WTC11 (cell line): ENCODE data around the gene DNMT3A. TPM values are rescaled to one million over a fixed set of nuclear protein-coding genes. Genes with fewer than 3 reads are reported as not detected.

Source experiments
- ATAC-seq: fragments of 200-7000 bp; cut with Tn5 transposase; 2 replicates; pipeline ENCODE4 v1.10.0; 2021; ENCODE audit warnings: mild to moderate bottlenecking, moderate library complexity
- CTCF ChIA-PET: fragments of 300-600 bp; sonication (Branson Sonifier 250); formaldehyde crosslinking; loops from one replicate; lab custom pipeline; 2021; ENCODE audit warnings: antibody characterized with exemption; lab: Charles Lee
- POLR2A ChIA-PET: fragments of 350-600 bp; sonication (Branson Sonifier 250); formaldehyde crosslinking; loops from one replicate; lab custom pipeline; 2021; ENCODE audit warnings: antibody characterized with exemption; lab: Charles Lee
- DNase-seq: peaks from one replicate; pipeline ENCODE4 v3.0.0; 2021; ENCODE audit warnings: low spot score
- H3K27ac Mint-ChIP-seq: 2 replicates; pipeline ENCODE4 v1.8.0; 2021; ENCODE audit warnings: mixed read lengths
- H3K27me3 Mint-ChIP-seq: 2 replicates; pipeline ENCODE4 v1.8.0; 2021; ENCODE audit warnings: low read depth, mild to moderate bottlenecking, moderate library complexity, mixed read lengths
- H3K36me3 Mint-ChIP-seq: 2 replicates; pipeline ENCODE4 v1.8.0; 2021; ENCODE audit warnings: mixed read lengths
- H3K4me1 Mint-ChIP-seq: 2 replicates; pipeline ENCODE4 v1.8.0; 2022; ENCODE audit warnings: mixed read lengths
- H3K4me3 Mint-ChIP-seq: 2 replicates; pipeline ENCODE4 v1.8.0; 2021; ENCODE audit warnings: mild to moderate bottlenecking, moderate library complexity, mixed read lengths
- H3K9me3 Mint-ChIP-seq: 2 replicates; pipeline ENCODE4 v1.8.0; 2021; ENCODE audit warnings: mixed read lengths
- CREM ChIP-seq: sonication (generic); formaldehyde crosslinking; IDR thresholded peaks from 2 replicates; pipeline ENCODE4 v1.8.1; 2022; ENCODE audit warnings: mild to moderate bottlenecking, missing genetic modification reagents, moderate library complexity
- FOXP1 ChIP-seq: sonication (generic); formaldehyde crosslinking; IDR thresholded peaks from 2 replicates; pipeline ENCODE4 v1.8.0; 2022; ENCODE audit warnings: missing genetic modification reagents, mild to moderate bottlenecking, moderate library complexity, borderline replicate concordance
- GTF2I ChIP-seq: fragments of 250-450 bp; sonication (Bioruptor Pico); conservative IDR thresholded peaks from 2 replicates; pipeline ENCODE4 v1.4.0; 2021; ENCODE audit warnings: mild to moderate bottlenecking
- JAZF1 ChIP-seq: fragments of 250-450 bp; sonication (Bioruptor Pico); IDR thresholded peaks from 2 replicates; pipeline ENCODE4 v1.9.0; 2021; ENCODE audit warnings: moderate library complexity, mild to moderate bottlenecking, inconsistent platforms
- MXD4 ChIP-seq: fragments of 250-450 bp; sonication (Bioruptor Pico); IDR thresholded peaks from 2 replicates; pipeline ENCODE4 v1.8.0; 2021; ENCODE audit warnings: mild to moderate bottlenecking, moderate library complexity, borderline replicate concordance
- NFYB ChIP-seq: sonication (generic); formaldehyde crosslinking; conservative IDR thresholded peaks from 2 replicates; pipeline ENCODE4 v1.8.0; 2022; ENCODE audit warnings: low read depth, missing genetic modification reagents
- NR3C1 ChIP-seq: sonication (generic); formaldehyde crosslinking; conservative IDR thresholded peaks from 2 replicates; pipeline ENCODE4 v1.8.1; 2023; ENCODE audit warnings: low read depth, mild to moderate bottlenecking, missing genetic modification reagents
- PRDM15 ChIP-seq: sonication (generic); formaldehyde crosslinking; IDR thresholded peaks from 2 replicates; pipeline ENCODE4 v1.8.0; 2022; ENCODE audit warnings: missing genetic modification reagents
- STAT6 ChIP-seq: sonication (generic); formaldehyde crosslinking; conservative IDR thresholded peaks from 2 replicates; pipeline ENCODE4 v1.8.1; 2023; ENCODE audit warnings: mild to moderate bottlenecking, low read depth, missing genetic modification reagents, moderate library complexity
- ZNF138 ChIP-seq: sonication (generic); formaldehyde crosslinking; conservative IDR thresholded peaks from 2 replicates; pipeline ENCODE4 v1.8.1; 2022; ENCODE audit warnings: mild to moderate bottlenecking, moderate library complexity, missing genetic modification reagents
- ZNF263 ChIP-seq: sonication (generic); formaldehyde crosslinking; IDR thresholded peaks from 2 replicates; pipeline ENCODE4 v1.8.1; 2022; ENCODE audit warnings: low read depth, mild to moderate bottlenecking, moderate library complexity, missing genetic modification reagents
- ZNF281 ChIP-seq: sonication (generic); formaldehyde crosslinking; IDR thresholded peaks from 2 replicates; pipeline ENCODE4 v1.8.0; 2023; ENCODE audit warnings: mild to moderate bottlenecking, missing genetic modification reagents
- ZNF671 ChIP-seq: fragments of 250-450 bp; sonication (Bioruptor Pico); IDR thresholded peaks from 2 replicates; pipeline ENCODE4 v1.8.0; 2021; ENCODE audit warnings: mild to moderate bottlenecking
- total RNA-seq: library from RNA; stranded (reverse); gene quantifications from 3 replicates; pipeline ENCODE4 v1.2.3, GENCODE V29; 2021
- TF ChIP-seq, protein P1 (sequence below): fragments of 250-450 bp; sonication (Bioruptor Pico); IDR thresholded peaks from 2 replicates; pipeline ENCODE4 v1.8.0; 2021; ENCODE audit warnings: mild to moderate bottlenecking
- TF ChIP-seq, protein P2 (sequence below): sonication (generic); formaldehyde crosslinking; IDR thresholded peaks from 2 replicates; pipeline ENCODE4 v1.8.1; 2022; ENCODE audit warnings: mild to moderate bottlenecking, missing genetic modification reagents, moderate library complexity, borderline replicate concordance
- TF ChIP-seq, protein P3 (sequence below): sonication (generic); formaldehyde crosslinking; IDR thresholded peaks from 2 replicates; pipeline ENCODE4 v1.8.1; 2023; ENCODE audit warnings: mild to moderate bottlenecking, missing genetic modification reagents
- TF ChIP-seq, protein P4 (sequence below): fragments of 200-600 bp; IDR thresholded peaks from 2 replicates; pipeline ENCODE4 v1.8.0; 2022; ENCODE audit warnings: antibody characterized with exemption

Gene DNMT3A
- total RNA-seq, 1 experiment from 2014 or later = 154 TPM

DNA sequence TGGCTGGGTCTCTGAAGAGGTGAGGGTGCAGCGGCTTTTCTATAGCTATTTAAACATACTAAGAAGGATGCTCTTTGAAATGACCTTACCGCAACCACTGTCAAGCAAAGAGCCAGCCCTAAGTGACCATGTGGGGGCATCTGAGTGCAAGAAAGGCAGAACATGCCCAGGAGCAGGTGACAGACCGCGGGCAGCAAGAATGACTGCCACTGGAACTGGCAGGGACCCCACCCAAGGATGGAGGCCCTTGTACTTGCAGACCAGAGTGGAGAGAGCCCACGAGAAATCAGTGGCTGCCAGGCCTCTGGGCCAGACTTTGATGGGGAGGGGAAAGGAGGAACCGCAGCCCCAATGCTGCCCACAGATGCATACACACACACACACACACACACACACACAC lies 33.1 kb downstream of the DNMT3A start:
- no peaks in the 10 kb centered on the region for H3K27me3 Mint-ChIP-seq
- TF ChIP-seq CREM (CRISPR knock-in tag) = no peak
- no peak for TF ChIP-seq JAZF1
- TF ChIP-seq STAT6 (CRISPR knock-in tag) = no peak
- no peak for TF ChIP-seq PRDM15 (CRISPR knock-in tag)
- TF ChIP-seq NFYB (CRISPR knock-in tag) = no peak
- no peak for TF ChIP-seq NR3C1 (CRISPR knock-in tag)
- TF ChIP-seq, protein P1, sequence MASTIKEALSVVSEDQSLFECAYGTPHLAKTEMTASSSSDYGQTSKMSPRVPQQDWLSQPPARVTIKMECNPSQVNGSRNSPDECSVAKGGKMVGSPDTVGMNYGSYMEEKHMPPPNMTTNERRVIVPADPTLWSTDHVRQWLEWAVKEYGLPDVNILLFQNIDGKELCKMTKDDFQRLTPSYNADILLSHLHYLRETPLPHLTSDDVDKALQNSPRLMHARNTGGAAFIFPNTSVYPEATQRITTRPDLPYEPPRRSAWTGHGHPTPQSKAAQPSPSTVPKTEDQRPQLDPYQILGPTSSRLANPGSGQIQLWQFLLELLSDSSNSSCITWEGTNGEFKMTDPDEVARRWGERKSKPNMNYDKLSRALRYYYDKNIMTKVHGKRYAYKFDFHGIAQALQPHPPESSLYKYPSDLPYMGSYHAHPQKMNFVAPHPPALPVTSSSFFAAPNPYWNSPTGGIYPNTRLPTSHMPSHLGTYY = no peak
- TF ChIP-seq ZNF671 = no peak
- no peak for TF ChIP-seq ZNF263 (CRISPR knock-in tag)
- POLR2A ChIA-PET = no interaction called here
- no peaks in the 10 kb centered on the region for H3K9me3 Mint-ChIP-seq
- no peak for DNase-seq
- no peak overlapping the region for H3K4me3 Mint-ChIP-seq
- ATAC-seq = no peak
- CTCF ChIA-PET = interaction anchor here (1.4 to 5.2 kb wide), 10 partner anchors 14 to 356 kb away, joined by 4 to 64 read pairs (median 9); no protein-coding TSS in a partner anchor
- no peaks in the 10 kb centered on the region for H3K36me3 Mint-ChIP-seq
- H3K4me1 Mint-ChIP-seq = peaks cover 61% of the 10 kb centered on the region
- H3K27ac Mint-ChIP-seq = no peak overlapping the region

DNA sequence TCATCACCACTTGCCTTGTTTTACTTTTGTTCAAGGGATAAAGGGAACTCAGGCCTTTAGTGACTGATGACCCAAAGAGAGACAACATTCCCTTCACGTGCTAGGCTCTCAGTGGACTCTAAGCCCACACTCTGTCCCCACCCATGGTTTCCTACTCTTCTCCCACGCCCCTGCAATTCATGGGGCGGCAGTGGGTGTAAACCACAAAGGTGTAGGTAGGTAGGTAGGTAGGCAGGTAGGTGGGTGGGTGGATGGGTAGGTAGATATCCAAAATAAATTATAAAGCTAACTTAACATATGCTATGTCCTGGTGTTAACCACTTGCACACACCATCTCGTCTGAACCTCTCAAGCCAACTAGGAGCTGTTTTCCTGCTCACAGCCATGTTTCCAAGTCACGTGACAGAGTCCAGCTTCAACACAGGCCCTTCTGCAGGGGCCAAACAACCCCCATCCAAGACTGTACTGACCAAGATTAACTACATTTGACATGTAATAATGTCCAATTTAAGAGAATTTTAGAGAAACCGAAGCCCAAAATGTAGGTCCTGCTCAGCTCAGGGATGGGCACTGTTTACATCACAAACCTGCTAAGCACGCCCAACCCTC lies 33.7 kb downstream of the DNMT3A start:
- H3K27me3 Mint-ChIP-seq = no peaks in the 10 kb centered on the region
- H3K4me1 Mint-ChIP-seq = peaks cover 57% of the 10 kb centered on the region
- no peak overlapping the region for H3K4me3 Mint-ChIP-seq
- TF ChIP-seq, protein P2, sequence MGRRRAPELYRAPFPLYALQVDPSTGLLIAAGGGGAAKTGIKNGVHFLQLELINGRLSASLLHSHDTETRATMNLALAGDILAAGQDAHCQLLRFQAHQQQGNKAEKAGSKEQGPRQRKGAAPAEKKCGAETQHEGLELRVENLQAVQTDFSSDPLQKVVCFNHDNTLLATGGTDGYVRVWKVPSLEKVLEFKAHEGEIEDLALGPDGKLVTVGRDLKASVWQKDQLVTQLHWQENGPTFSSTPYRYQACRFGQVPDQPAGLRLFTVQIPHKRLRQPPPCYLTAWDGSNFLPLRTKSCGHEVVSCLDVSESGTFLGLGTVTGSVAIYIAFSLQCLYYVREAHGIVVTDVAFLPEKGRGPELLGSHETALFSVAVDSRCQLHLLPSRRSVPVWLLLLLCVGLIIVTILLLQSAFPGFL (CRISPR knock-in tag) = no peak
- TF ChIP-seq FOXP1 (no peak), GTF2I (CRISPR knock-in tag) (no peak), ZNF281 (no peak), MXD4 (CRISPR knock-in tag) (no peak), ZNF138 (no peak)
- TF ChIP-seq, protein P3, sequence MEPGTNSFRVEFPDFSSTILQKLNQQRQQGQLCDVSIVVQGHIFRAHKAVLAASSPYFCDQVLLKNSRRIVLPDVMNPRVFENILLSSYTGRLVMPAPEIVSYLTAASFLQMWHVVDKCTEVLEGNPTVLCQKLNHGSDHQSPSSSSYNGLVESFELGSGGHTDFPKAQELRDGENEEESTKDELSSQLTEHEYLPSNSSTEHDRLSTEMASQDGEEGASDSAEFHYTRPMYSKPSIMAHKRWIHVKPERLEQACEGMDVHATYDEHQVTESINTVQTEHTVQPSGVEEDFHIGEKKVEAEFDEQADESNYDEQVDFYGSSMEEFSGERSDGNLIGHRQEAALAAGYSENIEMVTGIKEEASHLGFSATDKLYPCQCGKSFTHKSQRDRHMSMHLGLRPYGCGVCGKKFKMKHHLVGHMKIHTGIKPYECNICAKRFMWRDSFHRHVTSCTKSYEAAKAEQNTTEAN (CRISPR knock-in tag) = no peak
- TF ChIP-seq, protein P4, sequence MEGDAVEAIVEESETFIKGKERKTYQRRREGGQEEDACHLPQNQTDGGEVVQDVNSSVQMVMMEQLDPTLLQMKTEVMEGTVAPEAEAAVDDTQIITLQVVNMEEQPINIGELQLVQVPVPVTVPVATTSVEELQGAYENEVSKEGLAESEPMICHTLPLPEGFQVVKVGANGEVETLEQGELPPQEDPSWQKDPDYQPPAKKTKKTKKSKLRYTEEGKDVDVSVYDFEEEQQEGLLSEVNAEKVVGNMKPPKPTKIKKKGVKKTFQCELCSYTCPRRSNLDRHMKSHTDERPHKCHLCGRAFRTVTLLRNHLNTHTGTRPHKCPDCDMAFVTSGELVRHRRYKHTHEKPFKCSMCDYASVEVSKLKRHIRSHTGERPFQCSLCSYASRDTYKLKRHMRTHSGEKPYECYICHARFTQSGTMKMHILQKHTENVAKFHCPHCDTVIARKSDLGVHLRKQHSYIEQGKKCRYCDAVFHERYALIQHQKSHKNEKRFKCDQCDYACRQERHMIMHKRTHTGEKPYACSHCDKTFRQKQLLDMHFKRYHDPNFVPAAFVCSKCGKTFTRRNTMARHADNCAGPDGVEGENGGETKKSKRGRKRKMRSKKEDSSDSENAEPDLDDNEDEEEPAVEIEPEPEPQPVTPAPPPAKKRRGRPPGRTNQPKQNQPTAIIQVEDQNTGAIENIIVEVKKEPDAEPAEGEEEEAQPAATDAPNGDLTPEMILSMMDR = no peak
- ChIA-PET POLR2A (interaction anchor here (0.7 kb wide), 2 partner anchors 16 to 747 kb away, joined by 3 to 5 read pairs; no protein-coding TSS in a partner anchor), CTCF (interaction anchor here (1.5 to 4.6 kb wide), 3 partner anchors 14 to 54 kb away, joined by 4 to 64 read pairs (median 45); no protein-coding TSS in a partner anchor)
- ATAC-seq (no peak), DNase-seq (no peak)
- H3K9me3 Mint-ChIP-seq = no peaks in the 10 kb centered on the region
- H3K36me3 Mint-ChIP-seq = no peaks in the 10 kb centered on the region
- H3K27ac Mint-ChIP-seq = no peak overlapping the region
